Fibroblast of lung (primary cell): ENCODE measurements around the gene SMCHD1.

ENCODE experiments used
- CTCF ChIP-seq, 2 donors: IDR thresholded peaks in 1 of 2; conservative IDR thresholded peaks in 1 of 2; 1 replicate in 1 of 2; 2 replicates in 1 of 2; pipeline ENCODE4 v1.5.1; 2011 to 2012; ENCODE audit warnings: low read length in 2 of 2, control low read depth in 1 of 2, inconsistent platforms in 1 of 2, low read depth in 1 of 2, mild to moderate bottlenecking in 1 of 2
- EZH2 ChIP-seq: IDR thresholded peaks from 2 replicates; pipeline ENCODE4 v1.5.1; 2012; ENCODE audit warnings: low read length, control low read depth, mild to moderate bottlenecking; ENCODE audit errors: missing control alignments

- TF ChIP-seq CTCF (conservative IDR thresholded peaks at IDR 0.05 in 1 of 2, IDR thresholded peaks at IDR 0.05 in 1 of 2; ENCODE audit: low read depth in 1 of 2, low read length in 2 of 2) (no peak), EZH2 (no peak)
Observed at GRCh38 chr18:2642771-2643170, 12.8 kb upstream of the SMCHD1 start.
